ENCODE data around the gene CGN. TPM values are rescaled to one million over a fixed set of nuclear protein-coding genes. Genes with fewer than 3 reads are reported as not detected.

Gene CGN
- total and polyA plus RNA-seq, 2 donors (not counting 1 experiment from before 2014, with no cell fraction given) = 0.17 TPM

DNA sequence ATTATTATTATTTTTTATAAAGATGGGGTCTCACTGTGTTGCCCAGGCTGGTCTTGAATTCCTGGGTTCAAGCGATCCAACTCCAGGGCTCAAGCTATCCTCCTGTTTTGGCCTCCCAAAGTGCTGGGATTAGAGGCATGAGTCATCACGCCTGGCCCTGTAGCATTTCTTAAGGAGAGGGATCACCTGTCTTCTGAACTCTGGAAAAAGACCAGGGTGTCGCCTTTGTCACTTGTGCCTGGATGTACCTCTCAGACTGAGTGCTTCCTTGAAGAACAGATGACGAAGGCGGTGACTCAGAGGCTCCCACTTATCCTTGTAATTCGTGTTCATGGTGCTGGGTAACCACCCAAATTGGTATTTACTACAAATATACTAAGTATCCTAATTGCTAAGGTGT, 2.4 kb upstream of the CGN start:
- H3K4me2 ChIP-seq (ENCODE audit: extremely low read depth, insufficient read depth, low read length) = no peak overlapping the region
- H3K36me3 ChIP-seq (ENCODE audit: control insufficient read depth, insufficient read depth, low read length) = no peaks in the 10 kb centered on the region
- peak in 1 of 2 donors; percentile 23 for DNase-seq (ENCODE audit: low read depth in 2 of 2)
- no peaks in the 10 kb centered on the region for H4K20me1 ChIP-seq (ENCODE audit: control insufficient read depth, extremely low read depth, insufficient read depth, low read length)
- H3K79me2 ChIP-seq (ENCODE audit: control insufficient read depth, insufficient read depth, low read length) = no peaks in the 10 kb centered on the region
- H3K4me1 ChIP-seq (ENCODE audit: control insufficient read depth, extremely low read depth, insufficient read depth, low read length) = peaks cover 2% of the 10 kb centered on the region
- no peaks in the 10 kb centered on the region for H3K27me3 ChIP-seq (ENCODE audit: control insufficient read depth, insufficient read depth, low read length)
- H3K4me3 ChIP-seq (replicated peaks in 1 of 4; ENCODE audit: control extremely low read depth in 1 of 4, insufficient read depth in 1 of 4, low read depth in 3 of 4, low read length in 4 of 4) = no peak overlapping the region
- H3K9me3 ChIP-seq (ENCODE audit: control insufficient read depth, insufficient read depth, low read depth, low read length) = no peaks in the 10 kb centered on the region
- no peak overlapping the region for H3K9ac ChIP-seq (ENCODE audit: insufficient read depth, low read length)
- TF ChIP-seq CTCF (conservative IDR thresholded peaks at IDR 0.05 in 1 of 2, IDR thresholded peaks at IDR 0.05 in 1 of 2; ENCODE audit: low read depth in 1 of 2, low read length in 2 of 2) (no peak), EZH2 (IDR thresholded peaks at IDR 0.05; ENCODE audit: low read length, missing control alignments) (no peak)
- no peak overlapping the region for H3K27ac ChIP-seq (ENCODE audit: insufficient read depth, low read length)
- no peak overlapping the region for H2AFZ ChIP-seq (ENCODE audit: low read length)

GRCh38 chr1:151509350-151510019, 1.7 kb upstream of the CGN start:
- Histone ChIP-seq H2AFZ (ENCODE audit: low read length) (no peak overlapping the region), H4K20me1 (ENCODE audit: control insufficient read depth, extremely low read depth, insufficient read depth, low read length) (no peaks in the 10 kb centered on the region), H3K4me3 (replicated peaks in 1 of 4; ENCODE audit: control extremely low read depth in 1 of 4, insufficient read depth in 1 of 4, low read depth in 3 of 4, low read length in 4 of 4) (no peak overlapping the region), H3K9ac (ENCODE audit: insufficient read depth, low read length) (no peak overlapping the region), H3K27me3 (ENCODE audit: control insufficient read depth, insufficient read depth, low read length) (no peaks in the 10 kb centered on the region), H3K9me3 (ENCODE audit: control insufficient read depth, insufficient read depth, low read depth, low read length) (no peaks in the 10 kb centered on the region), H3K4me2 (ENCODE audit: extremely low read depth, insufficient read depth, low read length) (no peak overlapping the region), H3K36me3 (ENCODE audit: control insufficient read depth, insufficient read depth, low read length) (no peaks in the 10 kb centered on the region), H3K27ac (ENCODE audit: insufficient read depth, low read length) (no peak overlapping the region), H3K79me2 (ENCODE audit: control insufficient read depth, insufficient read depth, low read length) (no peaks in the 10 kb centered on the region), H3K4me1 (ENCODE audit: control insufficient read depth, extremely low read depth, insufficient read depth, low read length) (peaks cover 2% of the 10 kb centered on the region)
- DNase-seq (ENCODE audit: low read depth in 2 of 2) = no peak
- TF ChIP-seq CTCF (conservative IDR thresholded peaks at IDR 0.05 in 1 of 2, IDR thresholded peaks at IDR 0.05 in 1 of 2; ENCODE audit: low read depth in 1 of 2, low read length in 2 of 2) (no peak), EZH2 (IDR thresholded peaks at IDR 0.05; ENCODE audit: low read length, missing control alignments) (no peak)

GRCh38 chr1:151510020-151510405, 1.2 kb upstream of the CGN start:
- no peaks in the 10 kb centered on the region for H3K27me3 ChIP-seq (ENCODE audit: control insufficient read depth, insufficient read depth, low read length)
- no peak overlapping the region for H3K9ac ChIP-seq (ENCODE audit: insufficient read depth, low read length)
- H3K36me3 ChIP-seq (ENCODE audit: control insufficient read depth, insufficient read depth, low read length) = no peaks in the 10 kb centered on the region
- H4K20me1 ChIP-seq (ENCODE audit: control insufficient read depth, extremely low read depth, insufficient read depth, low read length) = no peaks in the 10 kb centered on the region
- DNase-seq (ENCODE audit: low read depth in 2 of 2) = no peak
- H3K79me2 ChIP-seq (ENCODE audit: control insufficient read depth, insufficient read depth, low read length) = no peaks in the 10 kb centered on the region
- no peak overlapping the region for H2AFZ ChIP-seq (ENCODE audit: low read length)
- no peaks in the 10 kb centered on the region for H3K9me3 ChIP-seq (ENCODE audit: control insufficient read depth, insufficient read depth, low read depth, low read length)
- peak; percentile 25 for TF ChIP-seq EZH2 (IDR thresholded peaks at IDR 0.05; ENCODE audit: low read length, missing control alignments)
- no peak for TF ChIP-seq CTCF (conservative IDR thresholded peaks at IDR 0.05 in 1 of 2, IDR thresholded peaks at IDR 0.05 in 1 of 2; ENCODE audit: low read depth in 1 of 2, low read length in 2 of 2)
- H3K27ac ChIP-seq (ENCODE audit: insufficient read depth, low read length) = no peak overlapping the region
- no peak overlapping the region for H3K4me2 ChIP-seq (ENCODE audit: extremely low read depth, insufficient read depth, low read length)
- peaks cover 2% of the 10 kb centered on the region for H3K4me1 ChIP-seq (ENCODE audit: control insufficient read depth, extremely low read depth, insufficient read depth, low read length)
- no peak overlapping the region for H3K4me3 ChIP-seq (replicated peaks in 1 of 4; ENCODE audit: control extremely low read depth in 1 of 4, insufficient read depth in 1 of 4, low read depth in 3 of 4, low read length in 4 of 4)

Measured in fibroblast of lung (primary cell).